ENCODE results near the gene DKC1. TPM values are rescaled to one million over a fixed set of nuclear protein-coding genes. Genes with fewer than 3 reads are reported as not detected.

The DKC1 gene
- total and polyA plus RNA-seq, 7 donors: 21.2 to 61.0 (median 38.2) TPM

- peak overlapping the region; percentile 20 for H3K27ac ChIP-seq
- peak; percentile 76 for TF ChIP-seq CTCF (IDR thresholded peaks at IDR 0.05)
- intact Hi-C loops (cut with DNase I): loop anchor here in 1 of 2 donors (2.0 kb wide), 1 partner anchor 34 kb away; no protein-coding TSS in a partner anchor
Measured at GRCh38 chrX:154748712-154749339, 13.8 kb upstream of the DKC1 start.

GRCh38 chrX:154749856-154750255 is 12.8 kb upstream of the DKC1 start:
- no peaks in the 10 kb centered on the region for H3K36me3 ChIP-seq (ENCODE audit: insufficient read depth in 1 of 2, low read depth in 1 of 2)
- H3K9me3 ChIP-seq: no peaks in the 10 kb centered on the region
- peaks cover 0 to 7% (median 0%) of the 10 kb centered on the region in 3 donors for H3K27me3 ChIP-seq (ENCODE audit: insufficient read depth in 3 of 3, low read length in 2 of 3)
- peak overlapping the region; percentile 68 for H3K27ac ChIP-seq
- intact Hi-C loops (cut with DNase I): loop anchor here in 1 of 2 donors (2.0 kb wide), 1 partner anchor 35 kb away; no protein-coding TSS in a partner anchor
- peaks cover 4% of the 10 kb centered on the region for H3K4me1 ChIP-seq
- WGBS, 3 donors: 13 to 35% (median 15%) methylated on average over 6 of the region's 6 CpGs
- peak overlapping the region; percentile 68 for H3K4me3 ChIP-seq
- ATAC-seq (peak in 3 of 4 donors; percentile 23 to 51 (median 27)), DNase-seq (no peak)
- no peak for TF ChIP-seq CTCF (IDR thresholded peaks at IDR 0.05)

More at GRCh38 chrX:154748712-154749339, 13.8 kb upstream of the DKC1 start:
- 25 to 26% (median 26%) methylated on average over 11 of the region's 11 CpGs for WGBS, 3 donors
- no peak for DNase-seq
- no peaks in the 10 kb centered on the region for H3K9me3 ChIP-seq
- H3K27me3 ChIP-seq (ENCODE audit: insufficient read depth in 3 of 3, low read length in 2 of 3): peaks cover 0 to 2% (median 0%) of the 10 kb centered on the region in 3 donors
- ATAC-seq: peak; percentile 77 to 86 (median 80)
- H3K36me3 ChIP-seq (ENCODE audit: insufficient read depth in 1 of 2, low read depth in 1 of 2): no peaks in the 10 kb centered on the region
- H3K4me3 ChIP-seq: peak overlapping the region; percentile 35
- peaks cover 4% of the 10 kb centered on the region for H3K4me1 ChIP-seq

GRCh38 chrX:154750301-154751202 is 12.1 kb upstream of the DKC1 start, which contains the start of gene GAB3:
Gene GAB3 (minus strand): TSS chrX:154751077. CDS start chrX:154751025, 52 bp downstream.
- Histone ChIP-seq H3K27me3 (ENCODE audit: insufficient read depth in 3 of 3, low read length in 2 of 3) (peaks cover 0 to 7% (median 0%) of the 10 kb centered on the region in 3 donors), H3K9me3 (no peaks in the 10 kb centered on the region), H3K4me3 (peak within 1 kb of the TSS; percentile 68), H3K27ac (peak within 1 kb of the TSS; percentile 68), H3K36me3 (ENCODE audit: insufficient read depth in 1 of 2, low read depth in 1 of 2) (no peaks in the 10 kb centered on the region), H3K4me1 (peaks cover 4% of the 10 kb centered on the region)
- intact Hi-C loops (cut with DNase I): no loop called here
- 0 to 28% (median 2%) methylated on average over 12 to 77 of the region's 98 CpGs for WGBS, 3 donors
- DNase-seq (peak; percentile 39 to 58), ATAC-seq (peak; percentile 48 to 71 (median 62))
- TF ChIP-seq CTCF (IDR thresholded peaks at IDR 0.05): no peak

- peak in 1 of 2 donors; percentile 16 for DNase-seq
- intact Hi-C loops (cut with DNase I): no loop called here
- no peak overlapping the region for H3K27ac ChIP-seq
Measured at GRCh38 chrX:154751203-154751668, 11.4 kb upstream of the DKC1 start.

More at GRCh38 chrX:154751203-154751668, 11.4 kb upstream of the DKC1 start:
- Histone ChIP-seq H3K4me1 (peaks cover 4% of the 10 kb centered on the region), H3K27me3 (ENCODE audit: insufficient read depth in 3 of 3, low read length in 2 of 3) (peaks cover 0 to 7% (median 0%) of the 10 kb centered on the region in 3 donors), H3K36me3 (ENCODE audit: insufficient read depth in 1 of 2, low read depth in 1 of 2) (no peaks in the 10 kb centered on the region), H3K9me3 (no peaks in the 10 kb centered on the region), H3K4me3 (peak overlapping the region; percentile 68)
- ATAC-seq: peak in 1 of 4 donors; percentile 30
- TF ChIP-seq CTCF (IDR thresholded peaks at IDR 0.05): no peak
- WGBS, 3 donors: 22 to 36% (median 26%) methylated on average over 11 to 12 of the region's 20 CpGs

Measured in psoas muscle (tissue), 8 donors.